Endothelial cell (in vitro differentiated cells): Measurements from ENCODE around the gene SMC6. TPM values are rescaled to one million over a fixed set of nuclear protein-coding genes. Genes with fewer than 3 reads are reported as not detected.

ENCODE experiments used
- DNase-seq: peaks from one replicate; pipeline ENCODE4 v3.0.0; 2021; ENCODE audit warnings: low spot score
- H3K27ac Mint-ChIP-seq: one replicate; pipeline ENCODE4 v1.8.0; 2021; ENCODE audit warnings: mixed read lengths, inconsistent platforms; ENCODE audit not compliant: unreplicated experiment
- H3K27me3 Mint-ChIP-seq: one replicate; pipeline ENCODE4 v1.8.0; 2021; ENCODE audit warnings: mild to moderate bottlenecking, moderate library complexity, mixed read lengths, inconsistent platforms; ENCODE audit not compliant: unreplicated experiment
- H3K36me3 Mint-ChIP-seq: one replicate; pipeline ENCODE4 v1.8.0; 2021; ENCODE audit warnings: mild to moderate bottlenecking, low read depth, mixed read lengths, inconsistent platforms; ENCODE audit not compliant: unreplicated experiment
- H3K4me1 Mint-ChIP-seq: one replicate; pipeline ENCODE4 v1.8.0; 2021; ENCODE audit warnings: mild to moderate bottlenecking, mixed read lengths, inconsistent platforms; ENCODE audit not compliant: unreplicated experiment
- H3K4me3 Mint-ChIP-seq: one replicate; pipeline ENCODE4 v1.8.0; 2021; ENCODE audit warnings: mild to moderate bottlenecking, mixed read lengths, inconsistent platforms; ENCODE audit not compliant: unreplicated experiment
- H3K9me3 Mint-ChIP-seq: one replicate; pipeline ENCODE4 v1.8.0; 2021; ENCODE audit warnings: mixed read lengths, inconsistent platforms; ENCODE audit not compliant: unreplicated experiment
- CTCF ChIP-seq: fragments of 200-600 bp; sonication (generic); IDR thresholded peaks from one replicate; pipeline ENCODE4 v1.5.0; 2021; ENCODE audit warnings: antibody characterized with exemption; ENCODE audit not compliant: unreplicated experiment
- total RNA-seq: library from RNA; stranded (reverse); fragmentation: NEBNext Ultra II Directional; extraction: Animal tissue kit (Norgen Biotek cat#: 25700); gene quantifications from one replicate; pipeline ENCODE4 v1.2.1, GENCODE V29; 2021; ENCODE audit not compliant: unreplicated experiment

The SMC6 gene
- total RNA-seq, 1 donor from 2014 or later, result 28.8 TPM

GRCh38 chr2:17621781-17622180 is 131.8 kb downstream of the SMC6 start:
- DNase-seq, result no peak
- Mint-ChIP-seq H3K36me3 (peaks cover 10% of the 10 kb centered on the region), H3K4me1 (peaks cover 4% of the 10 kb centered on the region), H3K27ac (no peak overlapping the region), H3K4me3 (no peak overlapping the region), H3K27me3 (peaks cover 3% of the 10 kb centered on the region), H3K9me3 (no peaks in the 10 kb centered on the region)
- TF ChIP-seq CTCF, result no peak

GRCh38 chr2:17620841-17621240 is 132.8 kb downstream of the SMC6 start:
- no peaks in the 10 kb centered on the region for H3K9me3 Mint-ChIP-seq
- H3K36me3 Mint-ChIP-seq, result peaks cover 10% of the 10 kb centered on the region
- no peak overlapping the region for H3K27ac Mint-ChIP-seq
- peaks cover 4% of the 10 kb centered on the region for H3K4me1 Mint-ChIP-seq
- DNase-seq, result no peak
- no peak for TF ChIP-seq CTCF
- H3K27me3 Mint-ChIP-seq, result peaks cover 3% of the 10 kb centered on the region
- H3K4me3 Mint-ChIP-seq, result no peak overlapping the region

GRCh38 chr2:17620280-17620679 is 133.3 kb downstream of the SMC6 start:
- H3K27ac Mint-ChIP-seq, result no peak overlapping the region
- DNase-seq, result no peak
- peaks cover 10% of the 10 kb centered on the region for H3K36me3 Mint-ChIP-seq
- H3K9me3 Mint-ChIP-seq, result no peaks in the 10 kb centered on the region
- no peak overlapping the region for H3K4me3 Mint-ChIP-seq
- H3K4me1 Mint-ChIP-seq, result peaks cover 4% of the 10 kb centered on the region
- H3K27me3 Mint-ChIP-seq, result peaks cover 3% of the 10 kb centered on the region
- TF ChIP-seq CTCF, result no peak

GRCh38 chr2:17617955-17618354 is 135.7 kb downstream of the SMC6 start:
- no peak for TF ChIP-seq CTCF
- no peak overlapping the region for H3K4me3 Mint-ChIP-seq
- H3K27ac Mint-ChIP-seq, result no peak overlapping the region
- H3K4me1 Mint-ChIP-seq, result peaks cover 6% of the 10 kb centered on the region
- peaks cover 4% of the 10 kb centered on the region for H3K27me3 Mint-ChIP-seq
- no peak for DNase-seq
- H3K9me3 Mint-ChIP-seq, result no peaks in the 10 kb centered on the region
- peaks cover 4% of the 10 kb centered on the region for H3K36me3 Mint-ChIP-seq

- Mint-ChIP-seq H3K27me3 (peaks cover 4% of the 10 kb centered on the region), H3K4me1 (peaks cover 3% of the 10 kb centered on the region), H3K4me3 (no peak overlapping the region), H3K9me3 (no peaks in the 10 kb centered on the region), H3K27ac (no peak overlapping the region), H3K36me3 (peaks cover 4% of the 10 kb centered on the region)
- DNase-seq, result no peak
- no peak for TF ChIP-seq CTCF
Measured at GRCh38 chr2:17617516-17617915, 136.1 kb downstream of the SMC6 start.
